Measurements from ENCODE around the gene ITPKA.

Gene ITPKA

GRCh38 chr15:41517895-41518449 lies 24.3 kb downstream of the ITPKA start:
- Histone ChIP-seq H3K4me1 (ENCODE audit: insufficient read depth, low read length, severe bottlenecking) (peaks cover 22% of the 10 kb centered on the region), H2AFZ (ENCODE audit: low read length) (no peak overlapping the region), H3K9ac (ENCODE audit: low read length) (no peak overlapping the region), H3K4me2 (ENCODE audit: low read length) (peak overlapping the region; percentile 14; the same call in 1 of the 2 replicates), H3K36me3 (ENCODE audit: insufficient read depth, low read length) (no peaks in the 10 kb centered on the region; the same call in 1 of the 2 replicates), H4K20me1 (ENCODE audit: insufficient read depth, low read length) (no peaks in the 10 kb centered on the region), H3K79me2 (ENCODE audit: insufficient read depth, low read length) (no peaks in the 10 kb centered on the region), H3K27ac (ENCODE audit: low read depth, low read length, poor library complexity, severe bottlenecking) (no peak overlapping the region), H3F3A (ENCODE audit: insufficient read depth, low read length) (no peaks in the 10 kb centered on the region), H3K9me2 (ENCODE audit: low read depth, low read length) (no peaks in the 10 kb centered on the region), H3K9me3 (ENCODE audit: low read length) (no peaks in the 10 kb centered on the region), H3K4me3 (ENCODE audit: low read depth, low read length, poor library complexity, severe bottlenecking) (no peak overlapping the region), H3K27me3 (ENCODE audit: insufficient read depth, low read length) (no peaks in the 10 kb centered on the region)
- TF ChIP-seq CTCF (IDR thresholded peaks at IDR 0.05; ENCODE audit: low read length) (no peak), EZH2 (IDR thresholded peaks at IDR 0.05; ENCODE audit: borderline replicate concordance, low read length) (no peak)

- Histone ChIP-seq H4K20me1 (ENCODE audit: insufficient read depth, low read length) (no peaks in the 10 kb centered on the region), H3K9me3 (ENCODE audit: low read length) (no peaks in the 10 kb centered on the region), H3K9ac (ENCODE audit: low read length) (no peak overlapping the region), H3K79me2 (ENCODE audit: insufficient read depth, low read length) (no peaks in the 10 kb centered on the region), H3K27ac (ENCODE audit: low read depth, low read length, poor library complexity, severe bottlenecking) (no peak overlapping the region), H2AFZ (ENCODE audit: low read length) (no peak overlapping the region), H3K4me2 (ENCODE audit: low read length) (no peak overlapping the region), H3K27me3 (ENCODE audit: insufficient read depth, low read length) (no peaks in the 10 kb centered on the region), H3K9me2 (ENCODE audit: low read depth, low read length) (no peaks in the 10 kb centered on the region), H3F3A (ENCODE audit: insufficient read depth, low read length) (no peaks in the 10 kb centered on the region), H3K4me1 (ENCODE audit: insufficient read depth, low read length, severe bottlenecking) (peaks cover 12% of the 10 kb centered on the region), H3K4me3 (ENCODE audit: low read depth, low read length, poor library complexity, severe bottlenecking) (no peak overlapping the region), H3K36me3 (ENCODE audit: insufficient read depth, low read length) (no peaks in the 10 kb centered on the region; the same call in 1 of the 2 replicates)
- TF ChIP-seq CTCF (IDR thresholded peaks at IDR 0.05; ENCODE audit: low read length) (no peak), EZH2 (IDR thresholded peaks at IDR 0.05; ENCODE audit: borderline replicate concordance, low read length) (no peak)
Measured at GRCh38 chr15:41520636-41521035, 27.0 kb downstream of the ITPKA start.

GRCh38 chr15:41521614-41522013 lies 27.9 kb downstream of the ITPKA start:
- H3K4me3 ChIP-seq (ENCODE audit: low read depth, low read length, poor library complexity, severe bottlenecking), result no peak overlapping the region
- no peak overlapping the region for H2AFZ ChIP-seq (ENCODE audit: low read length)
- H3K36me3 ChIP-seq (ENCODE audit: insufficient read depth, low read length), result peaks cover 4% of the 10 kb centered on the region
- no peaks in the 10 kb centered on the region for H3K27me3 ChIP-seq (ENCODE audit: insufficient read depth, low read length)
- no peaks in the 10 kb centered on the region for H3K9me3 ChIP-seq (ENCODE audit: low read length)
- no peak overlapping the region for H3K9ac ChIP-seq (ENCODE audit: low read length)
- no peak overlapping the region for H3K4me2 ChIP-seq (ENCODE audit: low read length)
- H3K27ac ChIP-seq (ENCODE audit: low read depth, low read length, poor library complexity, severe bottlenecking), result no peak overlapping the region
- H3K9me2 ChIP-seq (ENCODE audit: low read depth, low read length), result no peaks in the 10 kb centered on the region
- no peaks in the 10 kb centered on the region for H3K79me2 ChIP-seq (ENCODE audit: insufficient read depth, low read length)
- H4K20me1 ChIP-seq (ENCODE audit: insufficient read depth, low read length), result no peaks in the 10 kb centered on the region
- TF ChIP-seq CTCF (IDR thresholded peaks at IDR 0.05; ENCODE audit: low read length) (no peak), EZH2 (IDR thresholded peaks at IDR 0.05; ENCODE audit: borderline replicate concordance, low read length) (no peak)
- H3K4me1 ChIP-seq (ENCODE audit: insufficient read depth, low read length, severe bottlenecking), result peaks cover 12% of the 10 kb centered on the region
- no peaks in the 10 kb centered on the region for H3F3A ChIP-seq (ENCODE audit: insufficient read depth, low read length)

Data from OCI-LY1 (cell line).